NCI-H2227 treated with DMSO at 0.1 percent for 48 hours (cell line): ENCODE data around the gene RPRD1B.

Source experiments
- DNase-seq: peaks from one replicate; lab custom pipeline; 2025; lab: John Stamatoyannopoulos, UW

Gene RPRD1B

DNA sequence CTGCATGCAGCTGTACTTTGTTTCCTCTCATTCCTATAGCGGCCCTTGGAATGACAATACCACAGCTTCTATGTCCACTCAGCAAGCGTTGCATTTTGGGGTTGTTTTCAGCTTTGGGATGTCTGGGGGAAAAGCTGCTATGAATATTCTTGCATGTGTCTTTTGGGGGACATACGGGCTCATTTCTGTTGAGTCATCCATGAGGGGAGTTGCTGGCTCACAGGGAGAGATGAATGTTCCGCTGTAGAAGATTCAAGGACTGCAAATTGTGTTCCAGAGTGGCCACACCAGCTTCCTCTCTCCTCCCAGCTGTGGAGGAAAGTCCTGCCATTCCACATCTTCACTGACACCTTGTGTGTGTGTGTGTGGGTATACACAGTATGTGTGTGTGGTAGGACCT is 88.2 kb downstream of the RPRD1B start:
- no peak for DNase-seq

DNA sequence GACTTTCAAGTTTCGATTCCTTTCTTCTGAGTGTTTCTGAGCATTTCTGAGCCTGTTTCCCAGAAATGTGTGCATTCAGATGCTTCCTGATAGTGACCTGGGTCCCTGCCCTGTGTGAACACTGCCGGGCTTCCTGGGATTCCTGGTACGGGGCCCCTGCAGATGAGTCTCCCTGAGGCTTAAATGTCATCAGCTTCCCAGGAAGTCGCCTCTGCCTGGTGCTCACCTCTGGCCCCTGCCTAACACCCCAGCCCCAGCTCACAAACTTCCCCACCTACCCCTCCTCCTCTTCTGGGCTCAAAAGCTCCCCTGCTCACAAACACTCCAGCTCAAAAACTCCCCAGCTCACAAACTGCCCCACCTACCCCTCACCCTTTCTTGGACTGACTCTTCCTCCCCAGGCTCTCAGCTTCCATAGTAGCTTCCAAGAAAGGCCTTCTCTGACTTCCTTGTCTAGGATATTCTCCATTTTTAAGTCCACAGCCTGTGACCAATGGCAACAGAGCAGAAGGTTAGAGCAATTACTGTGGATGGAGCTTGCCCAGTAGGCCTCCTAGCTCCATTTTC is 89.6 kb downstream of the RPRD1B start:
- DNase-seq: no peak

- DNase-seq: no peak
Observed at GRCh38 chr20:38125157-38126056, 91.9 kb downstream of the RPRD1B start.

DNA sequence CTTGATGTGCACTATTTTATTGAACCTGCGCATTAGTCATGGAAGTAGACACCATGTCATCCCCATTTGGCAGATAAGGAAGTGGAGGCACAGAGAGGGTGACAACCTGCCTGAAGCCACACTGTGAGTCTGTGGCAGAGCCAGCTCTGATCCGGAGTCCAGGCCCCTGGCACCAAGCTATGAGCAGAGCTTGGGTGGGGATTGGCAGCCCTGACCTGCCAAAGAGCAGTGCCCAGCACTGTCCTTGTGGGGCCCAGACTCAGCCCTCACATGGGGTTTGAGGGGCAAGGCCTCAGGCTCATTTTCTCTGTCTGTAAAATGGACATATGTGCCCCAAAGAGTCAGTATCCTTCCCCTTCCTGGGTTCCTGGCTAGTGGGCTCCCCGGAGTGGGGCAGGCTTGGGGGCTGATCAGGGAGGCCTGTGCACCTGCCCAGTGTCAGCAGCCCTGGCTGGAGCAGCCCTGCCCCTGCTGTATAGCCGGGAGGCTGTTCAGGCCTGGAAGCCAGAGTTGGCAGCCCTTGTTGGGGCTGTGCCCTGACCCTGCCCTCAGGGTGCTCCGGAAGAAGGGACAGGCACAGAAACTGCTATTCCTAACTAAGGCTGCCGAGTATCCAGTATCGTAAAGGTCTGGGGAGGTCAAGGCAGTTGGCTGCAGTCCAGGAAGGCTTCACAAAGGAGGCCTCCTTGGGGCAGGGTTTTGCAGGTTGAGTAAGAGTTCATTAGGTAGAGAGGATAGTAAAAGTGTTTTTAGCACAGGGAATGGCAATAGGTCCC is 92.8 kb downstream of the RPRD1B start:
- DNase-seq: no peak

DNA sequence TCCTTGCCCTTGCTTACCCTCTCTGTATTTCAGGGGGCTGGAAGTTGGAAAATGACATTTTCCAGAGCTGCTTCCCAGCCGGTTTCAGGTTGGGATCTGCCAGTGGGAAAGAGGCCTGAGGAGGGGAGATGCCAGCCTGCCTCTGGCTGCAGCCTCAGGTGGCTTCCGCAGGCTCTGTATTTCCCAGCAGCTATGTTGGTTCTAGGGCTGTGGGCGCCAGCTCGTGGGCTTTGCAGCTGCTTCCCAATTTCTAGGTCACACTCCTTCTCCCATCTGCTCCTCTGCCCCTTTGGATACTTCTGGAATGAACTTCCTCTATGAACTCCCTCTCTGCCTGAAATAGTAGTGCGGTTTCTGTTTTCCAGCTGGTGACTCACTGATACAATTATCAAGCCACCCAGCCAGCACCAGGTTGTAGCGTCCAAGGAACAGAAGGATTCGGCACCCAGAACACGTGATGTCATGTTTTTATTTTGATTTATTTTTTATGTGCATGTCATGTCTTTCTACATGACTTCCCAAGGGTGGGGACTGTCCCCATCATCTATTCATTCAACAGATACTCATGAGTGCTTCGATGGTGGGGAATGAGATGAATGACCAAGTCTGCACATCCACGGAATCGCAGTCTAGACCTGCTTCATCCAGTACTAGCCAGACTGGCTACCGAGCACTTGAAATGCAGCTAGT is 93.5 kb downstream of the RPRD1B start:
- DNase-seq: no peak

GRCh38 chr20:38127920-38128528 is 94.5 kb downstream of the RPRD1B start:
- no peak for DNase-seq

DNA sequence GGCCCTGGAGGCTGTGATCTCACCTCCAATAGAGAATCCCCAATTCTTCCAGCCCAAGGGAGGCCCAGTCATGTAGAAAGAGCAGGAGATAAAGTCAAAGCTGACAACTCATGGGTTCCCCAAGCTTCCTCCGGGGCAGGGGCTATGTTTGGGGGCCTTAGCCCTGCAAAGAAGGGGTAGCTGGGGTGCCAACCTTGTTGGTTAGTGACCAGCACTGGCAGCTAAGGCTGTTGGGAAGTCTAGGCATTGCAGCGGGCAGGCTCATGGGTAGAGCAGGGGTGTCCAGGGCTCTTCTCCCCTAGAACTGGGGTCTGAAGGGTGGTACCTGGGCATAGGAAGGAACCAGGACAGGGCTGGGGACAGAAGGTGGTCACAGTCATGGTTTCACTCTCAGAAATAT is 95.1 kb downstream of the RPRD1B start:
- no peak for DNase-seq

DNA sequence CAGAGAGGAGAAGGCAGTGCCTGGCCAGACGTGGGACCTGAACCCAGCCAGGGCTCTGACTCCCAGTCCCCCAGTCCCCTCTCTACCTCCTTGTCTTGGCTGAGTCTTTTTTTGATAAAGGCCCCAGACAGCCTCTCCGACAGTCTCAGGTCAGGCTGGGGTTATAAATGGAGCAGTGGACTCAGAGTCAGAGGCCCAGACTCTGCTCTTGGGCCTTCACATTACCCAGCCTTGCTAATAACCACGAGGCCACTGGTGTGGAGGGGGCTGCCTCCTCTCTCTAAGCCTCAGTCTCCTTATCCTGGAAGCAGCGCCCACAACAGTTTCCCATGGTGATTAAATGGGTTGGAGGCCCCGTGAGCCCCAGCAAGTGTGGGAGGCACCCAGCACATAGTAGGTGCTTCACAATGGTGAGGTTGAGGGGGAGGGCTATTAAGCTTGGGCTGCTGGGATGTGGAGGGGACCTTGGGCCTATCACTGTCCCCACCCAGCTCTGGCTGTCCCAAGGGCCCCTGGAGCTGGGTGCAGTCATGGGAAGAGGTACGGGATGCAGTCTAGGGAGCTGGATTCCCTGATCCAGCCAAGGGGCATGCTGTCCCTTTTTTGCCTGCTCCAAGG is 95.8 kb downstream of the RPRD1B start:
- DNase-seq: no peak

GRCh38 chr20:38129893-38130609 is 96.5 kb downstream of the RPRD1B start:
- no peak for DNase-seq

- DNase-seq: no peak
Observed at GRCh38 chr20:38130687-38131587, 97.4 kb downstream of the RPRD1B start.

DNA sequence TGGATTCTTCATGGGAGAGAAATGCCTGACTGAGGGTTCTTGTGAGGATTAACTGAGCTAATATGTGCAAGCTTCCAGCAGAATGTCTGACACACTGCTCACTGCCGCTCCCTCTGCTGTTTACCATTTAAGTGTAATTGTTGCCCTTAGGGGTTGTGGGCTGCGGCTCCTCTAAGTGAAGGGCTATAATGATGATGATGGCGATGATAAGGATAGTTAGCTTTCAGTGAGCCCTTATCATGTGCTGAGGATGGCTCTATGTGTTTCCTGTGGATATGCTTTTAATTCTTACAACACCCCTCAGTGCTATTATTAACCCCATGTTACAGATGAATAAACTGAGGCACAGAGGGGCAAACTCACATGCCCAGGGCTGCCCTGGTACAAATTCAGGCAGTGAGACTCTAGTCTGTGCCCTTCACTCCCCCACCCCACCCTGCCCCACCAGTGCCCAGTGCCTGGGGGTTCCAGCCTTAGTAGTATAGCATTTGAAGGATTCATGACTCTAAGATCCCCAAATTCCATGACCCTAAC is 98.1 kb downstream of the RPRD1B start:
- no peak for DNase-seq

DNA sequence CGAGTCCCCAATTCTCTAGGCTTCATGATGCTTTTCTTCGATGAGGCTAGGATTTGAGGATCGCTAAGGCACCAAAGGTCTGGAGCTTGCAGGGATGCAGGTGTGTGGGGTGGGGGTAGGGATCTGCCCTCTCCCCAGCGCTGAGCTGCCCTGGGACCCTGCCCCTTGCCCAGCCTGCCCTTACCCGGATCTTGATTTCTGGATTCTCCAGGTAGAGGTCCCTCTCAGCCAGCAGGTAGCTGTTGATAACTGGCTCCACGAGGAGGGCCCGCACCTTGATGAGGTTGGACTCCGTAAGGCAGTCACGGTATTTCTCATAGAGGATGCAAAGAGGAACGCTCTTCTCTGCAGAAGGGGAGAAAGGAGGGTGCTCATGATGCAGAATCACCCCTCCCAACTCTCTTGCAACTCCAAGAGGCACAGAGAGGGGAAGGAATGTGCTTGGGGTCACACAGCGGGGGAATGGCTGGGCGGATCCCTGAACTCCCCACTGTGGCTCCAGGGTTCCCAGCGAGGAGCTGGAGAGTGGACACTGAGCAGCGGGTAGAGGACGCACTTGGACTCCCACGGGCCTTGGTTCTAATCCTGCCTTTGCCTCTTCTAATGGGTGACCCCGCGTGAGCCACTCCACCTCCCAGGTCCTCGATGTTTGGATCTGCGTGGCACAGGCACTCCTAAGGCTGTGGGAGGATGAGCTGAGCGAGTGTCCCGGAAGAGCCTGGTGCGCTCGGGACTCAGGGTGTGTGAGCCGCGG is 98.8 kb downstream of the RPRD1B start:
- DNase-seq: no peak

DNA sequence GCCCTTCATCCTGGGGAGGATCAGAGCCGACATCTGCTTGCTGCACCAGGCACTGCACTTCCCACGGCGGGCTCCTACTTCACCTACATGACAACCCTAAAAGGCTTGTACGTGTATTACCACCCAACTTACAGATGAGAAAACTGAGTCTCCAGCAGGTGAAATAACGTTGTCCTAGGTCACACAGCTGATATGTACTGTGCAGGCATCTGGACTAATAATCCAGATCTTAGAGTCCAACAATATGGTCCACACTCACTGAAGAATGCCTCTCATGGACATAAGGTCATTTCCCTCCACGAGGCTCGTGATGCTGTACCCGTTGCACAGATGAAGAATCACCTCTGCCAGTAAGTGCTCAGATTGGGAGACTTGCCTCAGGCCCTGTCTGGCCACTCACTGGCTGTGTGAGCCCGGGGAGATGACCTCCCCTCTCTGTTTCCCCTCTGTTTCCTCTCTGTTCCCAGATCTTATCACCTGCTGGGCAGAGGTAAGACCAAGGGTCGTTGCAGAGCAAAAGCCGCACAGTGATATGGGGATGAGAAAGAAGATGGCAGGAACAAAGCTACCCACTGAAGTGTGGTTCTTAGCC is 99.5 kb downstream of the RPRD1B start:
- DNase-seq: no peak

GRCh38 chr20:38133680-38134426 is 100.3 kb downstream of the RPRD1B start:
- DNase-seq: no peak

DNA sequence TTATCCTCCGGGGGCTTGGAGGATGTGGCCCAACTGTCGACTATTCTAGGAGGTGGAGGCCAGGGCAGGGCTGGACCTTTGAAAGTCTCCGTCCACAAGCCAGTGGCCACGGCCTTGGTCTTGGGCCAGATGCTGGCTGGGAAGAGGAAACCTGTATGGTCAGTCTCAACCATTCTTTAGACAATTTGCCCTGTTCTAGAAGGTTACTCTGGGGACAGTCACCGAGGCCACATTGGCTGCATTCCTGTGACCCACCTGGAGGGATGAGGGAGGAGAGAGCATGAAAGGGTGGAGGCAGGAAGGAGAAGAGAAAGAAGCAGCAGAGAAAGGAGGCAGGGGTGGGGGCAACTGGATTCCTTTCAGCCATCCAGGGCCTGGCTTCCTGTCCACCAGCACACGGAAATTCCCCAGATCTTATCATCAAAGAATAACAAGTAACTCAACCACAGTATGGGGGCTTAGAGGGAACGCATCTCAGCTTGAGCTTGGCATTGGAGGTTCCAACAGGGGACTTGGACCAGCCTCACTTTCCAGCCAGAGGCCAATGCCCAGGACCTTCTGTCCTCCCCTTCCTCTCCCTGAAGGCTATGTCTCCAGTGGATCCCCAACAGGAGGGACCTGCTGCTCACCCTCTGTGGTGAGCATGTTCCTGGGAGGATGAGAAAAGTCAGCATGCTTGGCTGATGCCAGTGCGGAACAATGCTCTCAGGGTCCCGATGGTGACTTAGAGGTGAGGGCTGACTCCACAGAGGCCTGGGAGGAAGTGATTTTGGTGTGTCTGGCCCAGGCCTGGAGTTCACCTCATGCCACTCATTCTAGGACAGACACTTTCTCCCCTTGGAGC is 101.1 kb downstream of the RPRD1B start:
- no peak for DNase-seq

GRCh38 chr20:38135271-38135650 is 101.7 kb downstream of the RPRD1B start:
- DNase-seq: no peak
